ENCODE data around the gene RASL11A.

DNA sequence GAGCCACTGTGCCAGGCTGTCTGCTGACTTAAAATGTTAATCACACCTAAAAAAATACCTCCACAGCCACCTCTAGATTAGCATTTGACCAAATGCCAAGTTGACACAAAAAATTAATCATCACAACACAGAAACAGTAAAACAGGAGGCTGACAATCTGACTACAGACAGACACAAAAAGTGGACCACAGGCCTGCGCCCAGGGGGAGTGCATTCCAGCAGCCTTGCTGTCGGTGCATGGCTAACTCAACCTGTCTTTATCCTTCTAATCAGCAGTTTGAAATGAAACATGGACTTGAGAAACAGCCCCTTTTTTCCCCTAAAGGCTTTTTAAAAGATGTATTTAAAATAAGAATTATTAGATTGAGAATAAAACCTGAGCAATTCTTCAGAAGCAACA, 34.0 kb downstream of the RASL11A start:
- TF ChIP-seq BACH1 (IDR thresholded peaks at IDR 0.05; ENCODE audit: low read length) (no peak), SIN3A (conservative IDR thresholded peaks at IDR 0.05 in 1 of 2, IDR thresholded peaks at IDR 0.05 in 1 of 2; ENCODE audit: low read depth in 1 of 2, low read length in 2 of 2) (no peak)

Measured in H1 (cell line).